Upper lobe of left lung (tissue), 4 donors: ENCODE measurements around the gene TCEAL8.
"Not testable (repeated sequence)": the region's sequence is repeated elsewhere in the genome, so short reads cannot be mapped to it uniquely, and the experiment has no call there.

Experiments
- EP300 ChIP-seq, 4 donors: sonication (generic); formaldehyde crosslinking; IDR thresholded peaks; one replicate each; pipeline ENCODE4 v1.5.1; 2017; ENCODE audit warnings: antibody characterized with exemption in 4 of 4, control low read depth in 2 of 4
- POLR2A ChIP-seq, 4 donors: fragments of 450-650 bp; IDR thresholded peaks; one replicate each; pipeline ENCODE4 v1.5.1; 2016 to 2017; ENCODE audit warnings: antibody characterized with exemption in 4 of 4, mild to moderate bottlenecking in 2 of 4
- POLR2AphosphoS5 ChIP-seq, 2 donors: sonication (generic); formaldehyde crosslinking; IDR thresholded peaks; one replicate each; pipeline ENCODE4 v1.5.1; 2017; ENCODE audit warnings: antibody characterized with exemption in 2 of 2
- TF ChIP-seq, protein P1 (sequence below), 6 experiments: fragments of 450-650 bp in 4 of 6; fragments of 200-600 bp in 2 of 6; sonication (generic) in 2 of 6; IDR thresholded peaks; one replicate each; pipeline ENCODE4 v1.5.1; 2016 to 2019; ENCODE audit warnings: antibody characterized with exemption in 6 of 6

DNA sequence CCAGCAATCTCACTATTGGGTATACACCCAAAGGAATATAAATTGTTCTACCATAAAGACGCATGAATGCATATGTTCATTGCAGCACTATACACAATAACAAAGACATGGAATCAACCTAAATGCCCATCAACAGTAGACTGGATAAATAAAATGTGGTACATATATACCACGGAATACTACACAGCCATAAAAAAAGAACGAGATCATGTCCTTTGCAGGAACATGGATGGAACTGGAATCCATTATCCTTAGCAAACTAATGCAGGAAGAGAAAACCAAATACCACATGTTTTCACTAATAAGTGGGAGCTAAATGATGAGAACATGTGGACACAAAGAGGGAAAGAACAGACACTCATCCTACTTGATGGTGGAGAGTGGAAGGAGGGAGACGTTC lies 29.0 kb downstream of the TCEAL8 start:
- not testable (repeated sequence) for TF ChIP-seq EP300, POLR2AphosphoS5, POLR2A (IDR thresholded peaks at IDR 0.05)
- TF ChIP-seq, protein P1, sequence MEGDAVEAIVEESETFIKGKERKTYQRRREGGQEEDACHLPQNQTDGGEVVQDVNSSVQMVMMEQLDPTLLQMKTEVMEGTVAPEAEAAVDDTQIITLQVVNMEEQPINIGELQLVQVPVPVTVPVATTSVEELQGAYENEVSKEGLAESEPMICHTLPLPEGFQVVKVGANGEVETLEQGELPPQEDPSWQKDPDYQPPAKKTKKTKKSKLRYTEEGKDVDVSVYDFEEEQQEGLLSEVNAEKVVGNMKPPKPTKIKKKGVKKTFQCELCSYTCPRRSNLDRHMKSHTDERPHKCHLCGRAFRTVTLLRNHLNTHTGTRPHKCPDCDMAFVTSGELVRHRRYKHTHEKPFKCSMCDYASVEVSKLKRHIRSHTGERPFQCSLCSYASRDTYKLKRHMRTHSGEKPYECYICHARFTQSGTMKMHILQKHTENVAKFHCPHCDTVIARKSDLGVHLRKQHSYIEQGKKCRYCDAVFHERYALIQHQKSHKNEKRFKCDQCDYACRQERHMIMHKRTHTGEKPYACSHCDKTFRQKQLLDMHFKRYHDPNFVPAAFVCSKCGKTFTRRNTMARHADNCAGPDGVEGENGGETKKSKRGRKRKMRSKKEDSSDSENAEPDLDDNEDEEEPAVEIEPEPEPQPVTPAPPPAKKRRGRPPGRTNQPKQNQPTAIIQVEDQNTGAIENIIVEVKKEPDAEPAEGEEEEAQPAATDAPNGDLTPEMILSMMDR (IDR thresholded peaks at IDR 0.05): not testable (repeated sequence)
